SU-DHL-6 (cell line): ENCODE results near the gene CSNK1D.

Source experiments
- H2AFZ ChIP-seq: fragments of 200-600 bp; sonication (generic); 2 replicates; pipeline ENCODE4 v1.6.1; 2014; ENCODE audit warnings: low read depth, mild to moderate bottlenecking, moderate library complexity, mixed read lengths, antibody characterized with exemption, low read length; ENCODE audit not compliant: severe bottlenecking
- H3F3A ChIP-seq: fragments of 200-600 bp; shearing (Covaris generic); 2 replicates; pipeline ENCODE4 v1.6.0; 2016; ENCODE audit warnings: antibody characterized with exemption, mild to moderate bottlenecking; ENCODE audit not compliant: insufficient read depth
- H3K27ac ChIP-seq: fragments of 200-600 bp; sonication (generic); 2 replicates; pipeline ENCODE4 v1.5.1; 2016; ENCODE audit warnings: low read depth, mild to moderate bottlenecking, low read length, moderate library complexity, mixed read lengths
- H3K27me3 ChIP-seq: fragments of 200-600 bp; sonication (generic), shearing (Covaris generic); 2 replicates; pipeline ENCODE4 v1.6.0; 2014; ENCODE audit warnings: mild to moderate bottlenecking, low read length
- H3K36me3 ChIP-seq: fragments of 200-600 bp; sonication (generic); 2 replicates; pipeline ENCODE4 v1.6.1; 2014; ENCODE audit warnings: mild to moderate bottlenecking, low read length, mixed read lengths
- H3K4me2 ChIP-seq: fragments of 300-600, 200-600 bp; shearing (Covaris generic), sonication (generic); 2 replicates; pipeline ENCODE4 v1.6.0; 2014; ENCODE audit warnings: low read length, low read depth, mild to moderate bottlenecking; ENCODE audit not compliant: poor library complexity, severe bottlenecking
- H3K4me3 ChIP-seq: fragments of 200-600 bp; sonication (generic); 2 replicates; pipeline ENCODE4 v1.5.1; 2014; ENCODE audit warnings: antibody characterized with exemption, low read length, mild to moderate bottlenecking, mixed read lengths; ENCODE audit not compliant: insufficient read depth, poor library complexity, severe bottlenecking
- H3K79me2 ChIP-seq: fragments of 200-600 bp; sonication (generic); 2 replicates; pipeline ENCODE4 v1.6.1; 2014; ENCODE audit warnings: mild to moderate bottlenecking, low read length, moderate library complexity; ENCODE audit not compliant: insufficient read depth
- H3K9ac ChIP-seq: fragments of 200-600 bp; sonication (generic); 2 replicates; pipeline ENCODE4 v1.7.0; 2014; ENCODE audit warnings: mild to moderate bottlenecking, low read length
- H3K9me2 ChIP-seq: fragments of 200-600 bp; sonication (generic); replicated peaks from 2 replicates; pipeline ENCODE4 v1.6.1; 2014; ENCODE audit warnings: low read length; ENCODE audit not compliant: insufficient read depth
- H3K9me3 ChIP-seq: fragments of 200-600 bp; sonication (generic); 2 replicates; pipeline ENCODE4 v1.6.1; 2014; ENCODE audit warnings: low read length, mixed read lengths; ENCODE audit not compliant: insufficient read depth
- H4K20me1 ChIP-seq: fragments of 200-600 bp; sonication (generic); 2 replicates; pipeline ENCODE4 v1.6.1; 2014; ENCODE audit warnings: low read depth, mild to moderate bottlenecking, antibody characterized with exemption, low read length, moderate library complexity, mixed read lengths
- EZH2phosphoT487 ChIP-seq: fragments of 200-600 bp; sonication (generic), shearing (Covaris generic); conservative IDR thresholded peaks from 2 replicates; pipeline ENCODE4 v1.6.1; 2018; ENCODE audit warnings: mild to moderate bottlenecking, antibody characterized with exemption, low read length, moderate library complexity, mixed read lengths
- TF ChIP-seq, protein P1 (sequence below): fragments of 200-600 bp; sonication (generic); IDR thresholded peaks from one replicate; pipeline ENCODE4 v1.5.1; 2017; ENCODE audit warnings: antibody characterized with exemption, mild to moderate bottlenecking, low read length, moderate library complexity; ENCODE audit not compliant: insufficient read depth, poor library complexity, severe bottlenecking

The CSNK1D gene

DNA sequence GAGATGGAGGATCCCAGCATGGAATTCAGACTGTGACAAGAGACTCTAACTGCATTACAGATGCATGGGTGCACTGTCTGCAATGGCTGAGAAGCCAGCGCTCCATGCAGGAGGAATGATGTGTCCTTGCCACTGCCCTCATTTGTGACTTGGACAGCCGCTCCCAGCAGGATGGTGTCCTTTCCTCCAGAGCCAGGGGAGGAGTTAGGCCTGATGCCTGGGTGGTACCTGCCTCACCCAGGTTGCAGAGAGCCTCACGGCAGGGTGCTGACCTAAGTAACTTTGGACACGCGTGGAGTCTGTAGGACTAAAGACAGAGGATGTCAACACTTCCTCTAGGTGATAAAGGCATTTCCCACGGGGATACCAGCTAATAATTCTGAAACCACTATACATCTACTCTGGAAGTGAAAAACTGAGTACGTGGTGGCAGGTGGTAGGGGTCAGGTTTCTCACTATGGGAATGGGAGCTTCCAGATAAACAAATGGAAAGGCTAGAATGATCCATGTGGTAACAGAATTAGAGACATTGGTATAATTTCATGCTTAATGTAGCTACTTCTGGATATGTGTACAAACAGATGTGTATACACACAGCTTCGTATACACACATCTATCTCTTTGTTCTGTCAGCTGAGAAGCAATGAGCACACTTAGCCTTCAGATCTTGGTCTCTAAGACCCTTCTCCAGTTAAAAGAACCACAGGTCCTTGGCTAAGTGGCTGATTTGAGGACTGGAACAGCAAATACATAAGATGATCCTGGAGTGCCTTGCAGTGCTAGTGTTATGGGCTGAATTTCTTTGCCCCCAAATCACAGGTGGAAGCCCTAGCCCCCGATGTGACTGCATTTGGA, 13.7 kb upstream of the CSNK1D start:
- H3K4me2 ChIP-seq = no peak overlapping the region
- H3F3A ChIP-seq = no peaks in the 10 kb centered on the region; the same call in 1 of the 2 replicates
- H3K27ac ChIP-seq = no peak overlapping the region
- H3K36me3 ChIP-seq = no peaks in the 10 kb centered on the region
- H3K79me2 ChIP-seq = no peaks in the 10 kb centered on the region
- no peak overlapping the region for H3K4me3 ChIP-seq
- no peak overlapping the region for H3K9ac ChIP-seq
- no peaks in the 10 kb centered on the region for H3K9me3 ChIP-seq
- TF ChIP-seq EZH2phosphoT487 = no peak
- TF ChIP-seq, protein P1, sequence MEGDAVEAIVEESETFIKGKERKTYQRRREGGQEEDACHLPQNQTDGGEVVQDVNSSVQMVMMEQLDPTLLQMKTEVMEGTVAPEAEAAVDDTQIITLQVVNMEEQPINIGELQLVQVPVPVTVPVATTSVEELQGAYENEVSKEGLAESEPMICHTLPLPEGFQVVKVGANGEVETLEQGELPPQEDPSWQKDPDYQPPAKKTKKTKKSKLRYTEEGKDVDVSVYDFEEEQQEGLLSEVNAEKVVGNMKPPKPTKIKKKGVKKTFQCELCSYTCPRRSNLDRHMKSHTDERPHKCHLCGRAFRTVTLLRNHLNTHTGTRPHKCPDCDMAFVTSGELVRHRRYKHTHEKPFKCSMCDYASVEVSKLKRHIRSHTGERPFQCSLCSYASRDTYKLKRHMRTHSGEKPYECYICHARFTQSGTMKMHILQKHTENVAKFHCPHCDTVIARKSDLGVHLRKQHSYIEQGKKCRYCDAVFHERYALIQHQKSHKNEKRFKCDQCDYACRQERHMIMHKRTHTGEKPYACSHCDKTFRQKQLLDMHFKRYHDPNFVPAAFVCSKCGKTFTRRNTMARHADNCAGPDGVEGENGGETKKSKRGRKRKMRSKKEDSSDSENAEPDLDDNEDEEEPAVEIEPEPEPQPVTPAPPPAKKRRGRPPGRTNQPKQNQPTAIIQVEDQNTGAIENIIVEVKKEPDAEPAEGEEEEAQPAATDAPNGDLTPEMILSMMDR = no peak
- H4K20me1 ChIP-seq = no peaks in the 10 kb centered on the region
- H2AFZ ChIP-seq = no peak overlapping the region
- no peaks in the 10 kb centered on the region for H3K27me3 ChIP-seq
- no peaks in the 10 kb centered on the region for H3K9me2 ChIP-seq

DNA sequence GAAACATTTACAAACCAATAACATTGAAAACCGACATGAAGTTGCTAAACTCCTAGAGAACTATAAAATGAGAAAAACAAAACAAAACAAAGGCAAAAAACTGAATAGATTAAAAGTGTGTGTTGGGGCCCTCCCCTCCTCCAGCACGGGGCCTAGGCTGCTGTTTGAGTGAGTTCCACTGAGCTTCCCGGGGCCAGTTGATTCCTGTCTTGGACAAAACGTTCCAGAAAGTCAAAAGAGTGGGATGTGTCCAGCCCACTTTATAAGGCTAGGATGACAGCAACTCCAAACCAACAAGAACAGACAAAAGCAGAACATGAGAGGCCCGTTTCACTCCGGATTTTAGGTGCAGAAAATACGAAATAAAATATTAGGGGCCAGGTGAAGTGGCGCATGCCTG, 11.6 kb upstream of the CSNK1D start:
- TF ChIP-seq, protein P1 = no peak
- no peak for TF ChIP-seq EZH2phosphoT487
- Histone ChIP-seq H3K27ac (no peak overlapping the region), H3K27me3 (no peaks in the 10 kb centered on the region), H3K9ac (no peak overlapping the region), H3K4me2 (no peak overlapping the region), H3F3A (no peaks in the 10 kb centered on the region), H3K4me3 (no peak overlapping the region), H3K9me2 (no peaks in the 10 kb centered on the region), H2AFZ (no peak overlapping the region), H3K9me3 (no peaks in the 10 kb centered on the region), H3K36me3 (no peaks in the 10 kb centered on the region), H3K79me2 (no peaks in the 10 kb centered on the region), H4K20me1 (no peaks in the 10 kb centered on the region)

DNA sequence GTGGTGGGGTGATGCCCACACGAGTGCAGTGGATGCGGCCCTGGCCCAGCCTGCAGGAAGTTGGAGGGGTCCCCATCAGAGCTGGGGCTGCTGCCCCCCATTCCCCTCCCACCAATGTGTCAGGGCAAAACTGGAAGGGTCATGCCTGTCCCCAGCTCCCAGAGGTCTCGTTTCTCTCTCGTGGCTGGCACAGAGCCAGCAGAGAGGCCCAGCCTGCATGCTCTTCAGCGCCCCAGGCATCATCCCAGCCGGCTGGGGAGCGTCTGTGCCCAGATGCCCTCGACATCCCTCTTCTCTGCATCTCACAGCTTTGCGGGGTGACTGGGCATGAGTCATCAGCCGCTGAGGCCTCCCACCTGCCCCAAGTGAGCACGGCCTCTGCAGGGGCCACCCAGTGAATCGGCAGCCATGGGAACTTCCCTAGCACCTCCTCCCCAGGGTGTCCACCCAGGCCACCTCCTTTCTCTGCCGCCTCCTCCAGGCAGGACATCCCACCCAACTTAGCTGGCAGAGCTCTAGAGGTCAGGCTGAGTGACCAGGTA, 9.8 kb upstream of the CSNK1D start:
- Histone ChIP-seq H3F3A (no peaks in the 10 kb centered on the region), H3K27me3 (no peaks in the 10 kb centered on the region), H3K4me3 (no peak overlapping the region), H4K20me1 (no peaks in the 10 kb centered on the region), H3K4me2 (no peak overlapping the region), H3K9me2 (no peaks in the 10 kb centered on the region), H3K27ac (no peak overlapping the region), H3K9ac (no peak overlapping the region), H3K36me3 (no peaks in the 10 kb centered on the region), H2AFZ (no peak overlapping the region), H3K79me2 (no peaks in the 10 kb centered on the region), H3K9me3 (no peaks in the 10 kb centered on the region)
- no peak for TF ChIP-seq EZH2phosphoT487
- TF ChIP-seq, protein P1 = no peak
